IPS-11a (cell line): ENCODE data around the gene UTF1.

Experiments
- H3K4me3 ChIP-seq: one replicate; pipeline ENCODE4 v1.5.1; 2013; ENCODE audit warnings: low read depth, low read length, control low read depth

UTF1 gene, protein sequence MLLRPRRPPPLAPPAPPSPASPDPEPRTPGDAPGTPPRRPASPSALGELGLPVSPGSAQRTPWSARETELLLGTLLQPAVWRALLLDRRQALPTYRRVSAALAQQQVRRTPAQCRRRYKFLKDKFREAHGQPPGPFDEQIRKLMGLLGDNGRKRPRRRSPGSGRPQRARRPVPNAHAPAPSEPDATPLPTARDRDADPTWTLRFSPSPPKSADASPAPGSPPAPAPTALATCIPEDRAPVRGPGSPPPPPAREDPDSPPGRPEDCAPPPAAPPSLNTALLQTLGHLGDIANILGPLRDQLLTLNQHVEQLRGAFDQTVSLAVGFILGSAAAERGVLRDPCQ

DNA sequence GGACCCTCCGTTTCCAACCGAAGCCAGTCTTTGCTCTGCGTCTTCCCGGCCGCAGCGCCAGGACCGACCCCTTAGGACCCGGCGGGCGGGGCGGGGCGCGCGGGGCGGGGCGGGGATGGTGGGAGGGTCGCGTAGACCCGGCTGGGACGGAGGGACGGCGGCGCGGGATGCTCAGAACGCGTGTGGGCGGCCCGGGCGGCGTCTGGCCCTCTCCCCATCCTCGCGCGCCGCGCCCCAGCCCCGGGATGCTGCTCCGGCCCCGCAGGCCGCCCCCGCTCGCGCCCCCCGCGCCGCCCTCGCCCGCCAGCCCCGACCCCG is at the start of gene UTF1:
TSS of gene UTF1 (plus strand) at position 174 of the 318 bp plus-strand sequence. CDS start at position 246, 72 bp downstream.
- H3K4me3 ChIP-seq: peak within 1 kb of the TSS; percentile 50

DNA sequence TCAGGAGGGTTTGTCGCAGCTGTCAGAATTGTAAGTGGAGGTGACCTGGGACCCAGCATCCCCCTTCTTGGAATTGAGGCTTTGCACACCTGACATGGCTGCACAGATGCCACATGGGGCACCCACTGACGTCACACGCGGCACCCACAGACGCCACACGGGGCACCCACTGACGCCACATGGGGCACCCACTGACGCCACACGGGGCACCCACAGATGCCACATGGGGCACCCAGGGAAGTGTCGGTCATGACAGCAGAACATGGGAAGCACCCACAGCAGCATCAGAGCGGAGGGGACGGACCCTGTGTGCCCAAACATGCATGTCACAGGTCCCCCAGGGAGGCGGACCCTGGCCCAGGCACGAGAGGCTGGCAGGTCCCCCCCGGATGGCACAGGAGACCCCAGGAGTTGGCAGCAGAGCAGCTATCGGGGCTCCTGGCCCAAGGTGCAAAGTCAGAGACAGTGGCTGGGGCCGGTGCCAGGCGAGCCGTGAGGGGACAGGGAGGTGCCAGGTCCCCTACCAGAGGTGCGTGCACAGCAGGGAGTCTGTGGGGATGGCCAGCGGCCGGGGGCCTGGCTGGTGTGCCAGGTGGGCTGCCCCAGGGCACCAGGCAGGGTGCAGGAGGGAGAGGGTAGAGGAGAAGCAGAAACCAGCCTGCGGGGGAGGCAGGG is 48.9 kb upstream of the UTF1 start:
- H3K4me3 ChIP-seq: no peak overlapping the region

DNA sequence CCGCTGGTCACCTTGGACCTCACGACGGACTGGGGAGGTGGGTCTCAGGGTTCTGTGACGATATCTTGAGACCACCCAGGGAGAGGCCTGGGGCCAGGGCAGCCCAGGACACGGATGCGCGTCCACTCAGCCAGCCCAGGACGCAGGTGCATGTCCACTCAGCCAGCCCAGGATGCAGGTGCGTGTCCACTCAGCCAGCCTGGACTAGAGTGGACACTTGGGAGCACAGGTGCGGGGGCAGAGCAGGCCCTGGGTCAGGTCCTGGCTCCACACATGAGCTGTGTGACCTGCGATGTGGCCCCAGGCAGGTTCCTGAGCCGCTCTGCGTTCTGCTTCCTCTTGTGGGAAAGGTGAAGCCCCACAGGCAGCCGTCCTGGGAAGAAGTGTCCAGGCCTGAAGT is 47.8 kb upstream of the UTF1 start:
- no peak overlapping the region for H3K4me3 ChIP-seq

DNA sequence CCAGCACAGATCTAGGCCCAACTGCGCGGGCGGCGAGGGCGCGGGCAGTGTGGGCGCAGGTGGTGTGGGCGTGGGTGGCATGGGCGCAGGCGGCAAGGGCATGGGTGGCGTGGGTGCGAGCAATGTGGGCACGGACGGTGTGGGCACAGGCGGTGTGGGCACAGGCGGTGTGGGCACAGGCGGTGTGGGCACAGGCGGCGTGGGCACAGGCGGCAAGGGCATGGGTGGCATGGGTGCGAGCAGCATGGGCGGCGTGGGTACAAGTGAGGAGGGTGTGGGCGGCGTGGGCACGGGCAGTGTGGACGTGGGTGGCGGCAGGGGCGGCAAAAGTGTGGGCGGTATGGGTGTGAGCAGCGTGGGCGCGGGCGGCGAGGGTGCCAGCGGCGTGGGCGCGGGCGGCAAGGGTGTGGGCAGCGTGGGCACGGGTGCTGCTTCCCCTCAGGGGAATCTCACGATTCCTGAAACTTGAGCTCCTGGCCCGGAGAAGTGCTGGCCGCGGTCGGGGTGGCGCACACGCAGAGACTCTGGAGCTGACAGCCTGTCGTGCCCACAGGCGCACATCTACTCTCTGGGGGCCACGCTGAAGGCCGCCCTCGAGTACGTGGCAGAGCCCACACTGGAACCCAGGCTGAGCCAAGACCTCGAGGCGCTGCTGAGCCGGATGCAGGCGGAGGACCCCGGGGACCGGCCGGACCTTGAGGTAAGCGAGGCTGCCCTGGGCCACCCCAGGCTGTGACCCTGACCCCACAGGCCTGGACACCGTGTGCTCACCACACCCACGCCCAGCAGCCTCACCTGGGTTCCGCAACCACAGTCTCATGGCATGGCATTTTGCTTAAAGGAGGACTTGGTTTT is 47.0 kb upstream of the UTF1 start:
- H3K4me3 ChIP-seq: no peak overlapping the region

DNA sequence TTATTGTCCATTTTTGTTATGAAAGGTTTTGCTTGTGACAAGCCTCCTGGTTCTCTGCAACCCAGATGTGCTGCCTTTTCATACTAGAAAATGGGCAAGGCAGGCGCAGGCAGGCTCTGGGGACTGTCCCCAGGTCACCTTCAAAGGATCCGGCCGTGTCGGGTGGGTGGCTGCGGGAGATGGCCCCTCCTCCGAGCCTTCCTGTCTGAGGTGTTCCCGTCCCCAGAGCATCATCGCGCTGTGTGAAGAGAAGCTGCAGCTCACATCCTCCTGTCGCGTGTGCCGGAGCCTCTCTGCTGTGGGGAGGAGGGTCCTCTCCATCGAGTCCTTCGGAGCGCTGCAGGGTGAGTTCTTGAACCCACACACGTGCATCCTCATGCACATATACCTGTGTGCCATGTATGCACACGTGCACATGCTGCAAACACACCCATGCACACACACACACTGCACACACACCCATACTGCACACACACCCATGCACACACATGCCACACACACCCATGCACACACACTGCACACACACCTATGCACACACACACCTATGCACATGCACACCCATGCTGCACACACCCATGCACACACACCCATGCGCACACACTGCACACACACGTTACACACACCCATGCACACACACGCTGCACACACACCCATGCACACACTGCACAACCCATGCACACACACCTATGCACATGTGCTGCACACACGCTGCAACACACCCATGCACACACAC is 46.2 kb upstream of the UTF1 start:
- H3K4me3 ChIP-seq: no peak overlapping the region

DNA sequence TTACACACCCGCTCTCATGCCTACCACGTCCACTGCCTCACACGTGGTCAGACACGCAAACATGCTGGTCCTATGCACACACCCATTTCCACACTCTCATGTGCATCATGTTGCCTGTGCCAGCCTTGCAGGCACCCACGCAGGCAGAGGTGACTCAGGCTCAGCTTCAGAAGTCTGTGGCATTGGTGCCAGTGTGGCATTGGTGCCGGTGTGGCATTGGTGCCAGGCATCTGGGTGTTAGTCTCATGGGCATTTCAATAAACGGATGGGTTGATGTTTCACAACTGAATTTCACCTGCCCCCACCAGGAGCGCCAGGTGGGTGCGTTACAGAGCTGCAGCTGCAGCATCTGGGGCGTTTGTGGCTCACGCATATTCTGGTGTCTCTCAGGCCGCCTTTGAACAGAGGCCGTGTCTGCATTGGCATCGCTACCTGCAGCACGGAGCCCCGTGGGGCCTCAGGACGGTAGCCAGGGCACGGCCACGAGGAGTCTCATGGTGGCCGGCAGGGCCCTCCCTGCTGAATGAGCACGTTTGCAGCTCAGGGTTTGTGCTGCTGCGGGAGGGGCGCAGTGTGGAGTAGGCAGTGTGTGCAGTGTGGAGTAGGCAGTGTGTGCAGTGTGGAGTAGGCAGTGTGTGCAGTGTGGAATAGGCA is 45.3 kb upstream of the UTF1 start:
- H3K4me3 ChIP-seq: no peak overlapping the region

DNA sequence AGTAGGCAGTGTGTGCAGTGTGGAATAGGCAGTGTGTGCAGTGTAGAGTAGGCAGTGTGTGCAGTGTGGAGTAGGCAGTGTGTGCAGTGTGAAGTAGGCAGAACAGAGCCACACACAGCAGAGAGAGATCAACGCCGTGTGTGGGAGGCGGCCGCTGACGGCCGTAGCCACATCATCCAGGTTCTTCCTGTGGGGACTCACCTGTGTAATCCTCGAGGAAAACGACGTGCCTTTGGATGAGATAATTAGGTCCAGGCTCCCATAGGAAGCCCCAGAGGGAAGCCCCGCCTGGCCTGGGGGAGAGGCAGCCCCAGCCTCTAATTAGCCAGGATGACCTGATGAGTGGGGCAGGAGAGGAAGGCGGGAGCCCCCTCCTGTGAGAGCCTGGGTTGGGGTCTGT is 44.6 kb upstream of the UTF1 start:
- H3K4me3 ChIP-seq: no peak overlapping the region

DNA sequence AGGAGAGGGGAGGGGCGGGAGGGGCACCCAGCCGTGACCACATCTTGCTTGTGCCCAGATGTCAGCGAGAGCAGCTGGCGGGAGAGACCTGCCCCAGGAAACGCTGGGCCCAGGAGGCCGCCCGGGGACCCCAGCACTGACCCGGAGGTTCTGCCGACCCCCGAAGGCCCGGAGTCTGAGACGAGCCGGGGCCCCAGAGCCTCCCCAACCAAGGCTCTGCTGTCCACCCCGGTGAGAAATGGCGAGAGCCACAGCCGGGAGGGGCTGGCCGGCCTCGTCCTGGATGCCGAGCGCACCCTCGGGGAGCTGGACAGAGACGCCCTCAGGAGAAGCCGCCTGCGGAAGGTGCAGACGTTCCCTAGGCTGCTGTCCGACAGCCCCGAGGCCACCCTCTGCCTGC is 44.1 kb upstream of the UTF1 start:
- no peak overlapping the region for H3K4me3 ChIP-seq

DNA sequence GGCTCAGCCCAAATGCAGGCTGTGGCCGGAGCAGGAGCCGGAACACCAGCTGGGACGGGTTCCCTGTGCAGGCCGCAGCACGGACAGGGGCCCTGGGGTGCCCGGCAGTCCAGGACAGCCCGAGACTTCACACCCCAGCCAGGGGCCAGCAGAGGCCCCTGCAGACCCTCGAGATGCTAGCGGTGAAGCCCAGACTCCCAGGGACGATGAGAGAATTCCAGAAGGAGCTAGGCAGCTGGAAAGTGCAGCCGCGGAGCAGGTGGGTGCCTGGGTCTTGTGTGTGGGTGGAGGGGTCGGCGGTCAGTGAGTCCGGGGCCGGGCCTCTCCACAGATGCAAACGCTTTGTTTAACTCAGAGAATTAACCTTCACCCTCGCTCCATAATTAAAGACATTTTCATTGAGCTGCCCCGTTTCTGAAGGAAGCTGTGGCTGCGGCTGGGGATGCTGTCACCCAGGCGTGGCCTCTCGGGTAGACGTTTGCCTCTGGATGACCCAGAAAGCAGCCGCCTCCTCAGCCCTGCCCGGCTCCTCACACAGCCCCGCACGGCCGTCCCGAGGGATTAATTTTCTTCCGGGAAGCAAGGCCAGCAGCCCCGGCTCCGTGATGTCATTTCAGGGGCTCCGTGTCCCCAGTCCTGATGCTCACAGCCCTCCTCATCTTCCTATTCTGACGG is 43.5 kb upstream of the UTF1 start:
- no peak overlapping the region for H3K4me3 ChIP-seq

DNA sequence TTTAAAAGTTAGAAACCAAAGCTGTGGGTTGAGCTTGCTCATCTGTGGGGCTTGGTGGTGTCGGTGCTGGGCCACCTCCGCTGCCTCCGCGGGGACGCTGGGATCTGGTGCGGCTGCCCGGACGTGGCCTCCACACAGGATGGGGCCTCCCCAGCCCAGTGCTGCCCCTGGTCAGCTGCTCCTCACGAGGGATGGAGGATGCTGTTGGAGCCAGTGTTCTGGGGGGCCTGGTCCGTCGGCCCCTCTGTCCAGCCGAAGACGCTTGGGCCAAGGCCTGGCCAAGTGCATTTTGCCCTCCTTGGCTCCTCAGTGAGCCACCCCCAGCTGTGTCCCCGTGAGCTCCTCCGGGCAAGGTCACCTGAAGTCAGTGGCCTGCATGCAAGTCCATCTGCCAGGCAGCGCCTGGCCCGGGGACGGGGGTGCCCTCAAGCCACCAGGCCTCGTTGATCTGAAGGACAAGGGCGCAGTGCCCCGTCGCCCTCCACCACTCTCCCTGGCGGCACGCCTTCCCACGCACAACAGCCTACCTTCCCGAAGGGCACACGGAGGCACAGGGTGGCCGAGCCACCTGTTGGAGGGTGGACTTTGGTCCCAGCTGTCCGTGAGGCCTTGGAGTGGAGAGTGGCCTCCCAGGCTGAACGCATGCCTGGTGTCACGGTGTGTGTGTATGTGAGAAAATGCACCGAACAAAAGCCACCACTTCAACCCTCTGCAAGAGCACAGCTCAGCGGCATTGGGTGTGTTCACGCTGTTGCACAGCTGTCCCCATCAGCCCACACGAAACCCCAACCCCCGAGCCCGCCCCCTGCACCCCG is 42.7 kb upstream of the UTF1 start:
- no peak overlapping the region for H3K4me3 ChIP-seq

DNA sequence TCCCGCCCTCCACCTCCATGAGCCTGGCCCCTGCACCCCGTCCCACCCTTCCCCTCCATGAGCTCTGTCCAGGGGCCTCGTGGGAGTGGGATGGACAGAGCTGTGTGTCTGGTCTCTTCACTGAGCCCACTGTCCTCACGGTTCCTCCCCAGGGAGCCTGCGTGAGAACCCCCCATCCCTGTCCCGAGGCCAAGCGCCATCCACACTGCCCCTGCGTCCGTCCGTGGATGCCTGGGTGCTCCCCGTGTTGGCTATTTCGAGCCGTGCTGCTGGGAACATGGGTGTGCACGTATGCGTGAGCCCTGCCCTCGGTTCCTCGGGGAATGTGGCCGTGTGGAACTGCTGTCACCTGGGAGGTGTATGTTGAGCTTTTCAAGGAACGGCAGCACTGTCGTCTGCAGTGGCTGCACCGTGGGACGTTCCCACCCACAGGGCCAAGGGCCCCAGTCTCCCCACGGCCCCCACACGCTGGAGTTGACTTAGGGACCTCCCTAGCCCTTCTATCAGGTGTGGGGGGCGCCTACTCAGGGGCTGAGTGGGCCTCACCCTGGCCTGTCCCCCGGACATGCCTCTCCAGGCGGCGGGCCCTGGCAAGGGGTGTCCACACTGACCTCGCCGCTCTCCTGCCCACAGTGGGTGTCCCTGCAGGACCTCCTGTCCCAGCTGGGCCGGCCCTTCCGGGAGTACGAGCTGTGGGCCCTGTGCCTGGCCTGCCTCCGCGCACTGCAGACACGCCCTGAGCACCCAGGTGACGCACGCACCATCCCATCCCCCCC is 41.9 kb upstream of the UTF1 start:
- no peak overlapping the region for H3K4me3 ChIP-seq

DNA sequence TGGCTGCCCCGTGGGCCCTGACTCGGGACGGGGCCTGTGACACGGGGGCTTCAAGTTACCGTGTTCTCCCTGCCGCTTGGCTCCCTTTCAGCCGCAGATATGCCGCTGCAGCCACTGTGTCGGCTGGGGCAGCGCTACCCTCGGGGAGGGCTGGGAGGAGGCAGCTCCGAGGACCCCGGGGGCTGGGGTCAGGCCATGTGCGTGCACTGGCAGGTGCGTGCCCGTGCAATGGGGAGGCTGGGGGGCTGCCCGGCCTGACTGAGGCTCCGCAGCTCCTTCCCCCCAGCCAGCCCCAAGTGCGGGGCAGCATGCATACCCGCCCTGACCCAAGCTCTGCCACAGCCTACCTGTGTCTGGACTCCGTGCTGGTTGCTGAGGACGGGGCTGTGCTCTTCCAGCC is 40.8 kb upstream of the UTF1 start:
- H3K4me3 ChIP-seq: no peak overlapping the region

DNA sequence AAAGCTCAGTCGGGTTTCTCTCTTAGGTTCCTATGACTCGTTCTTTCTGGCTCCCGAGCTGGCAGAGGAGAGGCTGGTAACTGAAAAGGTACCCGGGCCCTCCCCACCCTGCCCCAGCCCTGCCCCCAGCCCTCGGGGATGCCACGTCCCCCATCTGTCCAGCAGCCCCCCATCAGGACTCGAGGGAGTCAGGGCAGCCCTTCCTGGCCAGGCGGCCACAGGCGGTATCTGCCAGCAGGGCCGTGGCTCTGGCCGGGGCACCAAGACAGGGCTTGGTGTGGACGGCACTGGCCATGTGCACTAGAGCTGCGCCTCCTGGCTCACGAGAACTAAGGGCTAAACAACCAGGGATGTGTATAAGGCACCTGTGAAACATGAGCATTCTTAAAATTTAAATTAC is 40.3 kb upstream of the UTF1 start:
- no peak overlapping the region for H3K4me3 ChIP-seq

DNA sequence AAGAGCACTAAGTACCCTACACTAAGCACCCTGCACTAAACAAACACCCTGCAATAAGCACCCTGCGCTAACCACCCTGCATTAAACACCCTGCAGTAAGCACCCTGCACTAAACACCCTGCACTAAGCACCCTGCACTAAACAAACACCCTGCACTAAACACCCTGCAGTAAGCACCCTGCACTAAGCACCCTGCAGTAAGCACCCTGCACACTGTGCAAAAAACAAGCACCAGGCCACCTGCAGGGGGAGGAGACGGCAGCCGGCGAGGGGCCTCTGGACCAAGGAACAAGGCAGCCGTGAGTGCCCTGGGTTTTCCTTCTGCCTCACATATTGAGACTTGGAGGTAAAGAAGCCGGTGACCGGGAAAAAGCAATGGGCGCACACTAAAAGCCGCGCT is 39.8 kb upstream of the UTF1 start:
- no peak overlapping the region for H3K4me3 ChIP-seq

DNA sequence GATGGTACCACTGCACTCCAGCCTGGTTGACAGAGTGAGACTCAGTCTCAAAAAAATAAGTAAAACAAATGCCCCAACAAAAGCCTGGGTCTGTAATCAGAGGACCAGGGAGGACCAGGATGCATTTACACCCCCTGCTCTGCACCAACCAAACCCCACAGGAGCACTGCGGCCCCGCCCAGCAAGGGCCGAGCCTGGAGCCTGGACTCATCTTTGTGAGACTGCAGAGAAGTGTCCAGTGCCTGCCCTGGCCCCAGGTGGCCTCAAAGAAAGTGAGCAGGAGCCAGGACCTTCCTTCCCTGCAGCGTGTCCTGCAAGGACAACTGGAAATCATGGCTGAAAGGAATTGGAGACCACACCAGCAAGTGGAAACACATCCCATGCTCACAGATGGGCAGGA is 38.4 kb upstream of the UTF1 start:
- no peak overlapping the region for H3K4me3 ChIP-seq

DNA sequence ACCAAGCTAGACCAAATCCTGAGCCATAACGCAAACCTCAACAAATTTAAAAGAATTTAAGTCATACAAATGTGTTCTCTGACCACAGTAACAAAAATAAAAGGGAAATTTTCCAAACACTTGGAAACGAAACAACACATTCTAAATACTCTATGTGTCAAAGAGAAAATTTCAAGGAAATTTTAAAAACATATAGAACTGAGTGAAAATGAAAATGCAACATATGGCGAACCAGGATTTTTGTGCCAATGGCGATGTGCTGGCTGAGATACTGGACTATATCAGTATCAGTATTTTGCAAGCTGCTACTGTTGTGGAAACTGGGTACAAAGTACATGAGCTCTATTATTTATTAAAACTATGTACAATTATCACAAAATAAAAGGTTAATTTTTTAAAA is 35.9 kb upstream of the UTF1 start:
- no peak overlapping the region for H3K4me3 ChIP-seq

DNA sequence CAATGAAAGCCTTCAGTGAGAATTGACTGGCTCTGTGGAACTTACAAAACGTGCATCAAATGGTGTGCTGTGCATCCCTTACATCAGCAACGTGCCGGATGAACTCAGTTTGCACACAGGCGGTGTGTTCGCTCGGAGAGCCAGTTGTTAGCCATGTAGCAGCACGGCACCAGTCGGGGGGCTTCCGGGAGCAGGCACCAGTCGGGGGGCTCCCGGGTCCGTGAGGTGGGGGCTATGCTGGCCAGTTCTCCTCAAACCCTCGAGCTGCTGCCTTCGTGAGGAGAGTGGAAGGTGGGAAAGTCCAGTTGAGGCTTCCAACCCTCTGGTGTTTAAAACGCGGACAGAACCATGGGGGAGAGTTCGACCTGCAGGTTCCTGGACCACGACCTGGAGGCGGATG is 34.9 kb upstream of the UTF1 start:
- no peak overlapping the region for H3K4me3 ChIP-seq

DNA sequence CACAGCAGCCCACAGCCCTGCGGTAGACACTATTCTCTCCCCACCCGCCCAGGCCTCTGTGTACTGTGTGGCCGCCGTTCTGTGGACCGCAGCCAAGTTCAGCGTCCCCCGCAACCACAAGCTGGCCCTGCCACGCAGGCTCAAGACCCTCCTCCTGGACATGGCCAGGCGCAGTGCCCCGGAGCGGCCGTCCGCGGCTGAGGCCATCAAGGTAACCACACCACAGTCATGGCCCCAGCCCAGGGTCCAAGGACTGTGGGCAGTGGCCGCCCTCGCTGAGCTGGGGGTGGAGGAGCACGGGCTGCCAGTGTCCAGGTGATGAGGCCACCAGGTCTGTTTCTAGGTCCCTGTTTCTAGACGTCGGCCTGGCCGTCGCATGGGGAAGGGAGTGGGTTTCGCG is 34.4 kb upstream of the UTF1 start:
- no peak overlapping the region for H3K4me3 ChIP-seq
